Measurements from ENCODE around the gene ZSCAN20.

DNA sequence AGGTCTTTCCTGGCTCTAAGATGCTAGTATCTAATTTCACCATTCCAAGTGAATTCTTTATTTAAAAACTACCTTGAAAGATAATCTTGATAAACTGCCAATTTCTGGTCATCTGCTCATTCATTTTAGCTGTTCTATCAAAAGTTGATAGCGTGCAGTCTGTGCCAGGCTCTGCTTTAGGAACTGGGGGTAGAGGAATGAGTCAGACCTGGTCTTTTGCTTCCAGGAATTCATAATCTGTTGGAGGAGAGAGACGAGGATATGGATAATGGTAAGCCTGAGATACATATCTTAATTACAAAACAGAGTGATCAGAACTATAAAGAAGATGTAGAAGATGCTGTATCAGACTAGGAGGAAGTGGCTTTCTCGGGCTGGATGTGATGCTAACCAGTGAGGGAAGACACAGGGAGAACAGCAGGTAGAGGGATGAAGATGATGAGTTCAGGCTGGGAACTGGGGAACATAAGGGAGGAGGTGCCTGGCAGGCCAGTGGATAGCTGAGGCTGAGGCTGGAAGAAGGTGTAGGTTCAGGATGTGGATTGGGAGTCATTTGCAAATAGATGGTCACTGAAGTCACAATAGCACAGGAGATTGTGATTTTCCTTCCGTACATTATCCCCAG, 29.3 kb upstream of the ZSCAN20 start:
- TF ChIP-seq CTCF (IDR thresholded peaks at IDR 0.05) (no peak), POLR2A (IDR thresholded peaks at IDR 0.05) (no peak), POLR2AphosphoS5 (IDR thresholded peaks at IDR 0.05) (no peak), EP300 (IDR thresholded peaks at IDR 0.05; ENCODE audit: low read depth) (no peak)

All from transverse colon (tissue), 4 donors.